HL-60/S4 (cell line): ENCODE data around the gene LSS.
"Not testable (repeated sequence)": the region's sequence is repeated elsewhere in the genome, so short reads cannot be mapped to it uniquely, and the experiment has no call there.

ENCODE experiments used
- in situ Hi-C: fragments of 300-500 bp; cut with MboI; formaldehyde crosslinking; loops from 2 replicates; pipeline ENCODE4 v1.14.3; 2022; ENCODE audit warnings: low sequenced_read_pairs

The LSS gene

DNA sequence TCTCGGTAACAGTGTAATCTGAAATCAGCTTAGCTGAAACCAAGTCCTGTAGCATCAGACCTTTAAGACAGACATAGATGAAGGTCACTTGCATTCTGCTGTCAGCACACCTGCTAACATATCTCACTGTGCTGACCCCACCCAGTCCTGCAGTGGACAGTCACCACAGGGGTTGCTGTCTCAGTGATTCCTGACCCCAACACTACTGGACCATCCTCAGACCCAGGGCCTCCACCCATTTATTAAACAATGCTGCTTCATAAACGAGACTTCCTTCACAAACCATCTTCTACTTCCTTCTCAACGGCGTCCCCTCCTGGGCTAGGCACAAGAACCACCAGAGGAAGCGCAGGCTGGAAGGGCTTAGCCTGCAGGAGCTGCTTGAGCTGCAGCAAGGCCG is 17.8 kb upstream of the LSS start:
- in situ Hi-C loops: no loop called here

DNA sequence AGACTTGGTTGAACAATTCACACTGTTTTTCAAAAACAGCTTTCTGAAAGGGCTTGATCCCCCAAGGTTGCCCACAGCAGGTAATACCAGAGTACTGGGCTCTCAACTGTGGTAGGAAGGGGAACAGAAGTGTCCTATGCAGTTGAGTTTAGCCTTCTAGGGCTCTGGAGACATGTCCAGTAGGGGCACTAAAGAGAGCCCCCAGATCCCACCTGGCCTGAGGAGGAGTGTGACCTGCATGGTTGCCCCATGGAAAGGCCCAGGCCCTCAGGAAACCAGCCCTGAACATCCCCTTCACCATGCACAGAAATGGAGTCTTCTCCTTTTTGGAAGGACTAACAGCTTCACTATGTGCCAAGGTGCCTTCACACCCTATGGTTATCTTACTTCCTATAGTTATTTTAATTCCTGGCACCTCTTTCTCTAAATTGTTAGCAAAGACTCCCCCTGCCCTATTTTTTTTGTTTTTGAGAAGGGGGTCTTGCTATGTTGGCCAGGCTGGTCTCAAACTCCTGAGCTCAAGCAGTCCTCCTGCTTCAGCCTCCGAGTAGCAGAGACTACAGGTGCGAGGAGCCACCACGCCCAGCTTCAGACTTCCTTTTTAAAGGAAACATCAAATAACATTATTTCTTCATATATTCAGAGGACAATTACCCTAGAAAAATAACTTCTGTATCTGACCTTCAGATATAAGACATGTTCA is 16.8 kb upstream of the LSS start:
- in situ Hi-C loops: no loop called here

DNA sequence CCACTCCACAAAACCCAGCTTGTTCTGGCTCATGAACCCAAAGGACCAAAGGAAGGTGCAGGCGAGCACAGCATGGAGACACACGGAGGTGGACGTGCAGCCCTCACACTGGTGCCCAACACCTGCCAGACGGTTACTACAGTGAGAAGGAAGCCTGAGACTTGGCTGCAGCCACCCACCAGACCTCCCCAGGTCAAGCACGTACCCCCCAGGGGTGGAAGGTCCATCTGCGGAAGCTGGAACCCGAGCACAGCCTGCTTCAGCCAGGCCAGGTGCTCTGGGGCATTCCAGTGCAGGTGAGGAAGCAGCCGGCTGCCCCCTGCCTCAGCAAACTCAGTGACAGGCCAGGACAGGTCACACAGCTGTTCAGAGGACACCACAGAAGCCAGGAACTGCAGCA is 16.0 kb upstream of the LSS start:
- in situ Hi-C loops: no loop called here

DNA sequence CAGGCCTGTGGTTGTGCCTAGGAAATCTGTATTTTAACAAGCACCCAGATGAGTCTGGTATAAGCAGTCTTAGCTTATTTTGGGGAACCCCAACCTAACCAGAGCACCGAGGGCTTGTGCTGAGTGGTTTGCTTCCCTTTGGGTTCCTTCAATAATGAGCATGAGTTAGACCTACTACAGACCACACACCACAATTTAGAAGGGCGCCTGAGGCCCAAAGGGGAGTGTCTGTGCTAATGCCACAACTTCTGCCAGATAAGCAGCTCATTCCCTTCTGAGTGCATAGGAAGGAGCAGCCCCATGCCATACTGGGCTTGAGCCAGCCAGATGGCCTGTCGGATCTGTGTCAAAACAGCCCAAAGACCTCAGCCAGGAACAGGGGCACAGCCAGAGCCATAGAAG is 15.4 kb upstream of the LSS start:
- in situ Hi-C loops: no loop called here

DNA sequence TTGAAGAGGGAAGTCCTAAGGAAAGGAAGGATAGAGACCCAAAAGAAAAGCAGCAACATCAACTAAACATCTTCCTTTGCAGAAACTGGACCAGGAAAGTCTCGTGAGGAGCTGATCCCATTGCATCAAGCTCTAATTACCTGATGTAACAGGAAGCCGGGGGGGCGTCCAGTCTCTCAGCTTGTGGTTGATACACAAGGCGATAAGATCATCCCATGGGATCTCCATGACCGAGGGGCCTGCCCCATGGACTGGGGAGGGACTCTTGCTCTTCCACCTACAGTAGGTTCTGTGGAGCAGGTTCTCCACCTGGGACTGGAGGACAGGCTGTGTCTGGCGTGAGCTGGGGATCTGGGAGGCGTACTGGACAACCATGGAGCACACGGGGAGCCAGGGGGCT is 14.8 kb upstream of the LSS start:
- in situ Hi-C loops: no loop called here

DNA sequence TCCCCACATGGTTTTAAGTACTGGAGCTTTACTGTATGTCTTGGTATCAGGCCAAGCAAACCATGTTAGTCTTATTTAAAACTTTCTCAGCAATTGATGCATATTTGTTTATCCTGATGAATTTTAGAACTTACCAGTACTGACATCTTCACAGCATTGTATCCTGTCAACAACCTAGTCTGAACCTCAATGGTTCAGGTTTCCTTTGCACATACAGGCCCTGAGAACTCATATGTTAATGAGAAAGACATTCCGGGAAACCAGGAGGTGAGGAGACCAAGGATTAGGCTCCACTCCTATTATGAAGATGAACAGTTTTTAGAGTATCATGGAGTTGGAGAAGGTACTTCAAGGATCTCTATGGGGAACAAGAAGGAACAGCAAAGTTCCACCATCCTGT is 13.0 kb upstream of the LSS start:
- in situ Hi-C loops: not testable (repeated sequence)

DNA sequence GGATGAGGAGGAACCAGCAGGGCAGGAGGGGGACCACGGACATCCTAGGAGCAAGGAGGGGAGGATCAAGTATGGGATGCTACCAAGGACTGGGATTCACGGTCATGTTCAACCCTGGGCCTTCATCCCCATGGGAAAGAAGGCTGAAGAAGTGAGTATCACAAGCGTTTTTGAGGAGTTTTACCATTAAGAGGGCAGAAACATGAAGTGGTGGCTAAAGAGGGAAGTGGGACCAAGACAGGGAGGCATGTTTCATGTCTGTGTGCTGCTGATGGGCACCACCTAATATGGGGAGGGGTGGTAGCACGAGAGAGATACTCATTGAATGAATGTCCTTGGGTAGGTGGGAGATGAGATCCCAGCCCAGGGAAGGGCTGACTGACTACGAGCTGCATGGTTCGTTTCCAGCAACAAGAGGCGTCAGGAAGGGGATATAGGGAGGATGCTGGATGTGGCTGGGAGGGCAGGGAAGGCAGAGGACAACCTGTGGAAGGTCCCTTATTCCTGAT is 11.3 kb upstream of the LSS start:
- in situ Hi-C loops: no loop called here

DNA sequence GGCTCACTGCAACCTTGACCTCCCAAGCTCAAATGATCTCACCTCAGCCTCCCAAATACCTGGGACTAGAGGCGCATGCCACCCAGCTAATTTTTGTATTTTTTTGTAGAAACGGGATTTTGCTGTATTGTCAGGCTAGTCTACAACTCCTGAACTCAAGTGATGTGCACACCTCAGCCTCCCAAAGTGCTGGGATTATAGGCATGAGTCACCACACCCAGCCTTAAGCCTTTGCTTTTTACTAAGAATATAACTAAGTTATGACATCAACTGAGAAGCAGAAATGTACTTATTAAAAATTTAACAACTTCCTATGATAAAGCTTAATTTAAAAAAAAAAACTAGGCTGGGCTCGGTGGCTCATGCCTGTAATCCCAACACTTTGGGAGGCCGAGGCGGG is 8.9 kb upstream of the LSS start:
- in situ Hi-C loops: no loop called here

DNA sequence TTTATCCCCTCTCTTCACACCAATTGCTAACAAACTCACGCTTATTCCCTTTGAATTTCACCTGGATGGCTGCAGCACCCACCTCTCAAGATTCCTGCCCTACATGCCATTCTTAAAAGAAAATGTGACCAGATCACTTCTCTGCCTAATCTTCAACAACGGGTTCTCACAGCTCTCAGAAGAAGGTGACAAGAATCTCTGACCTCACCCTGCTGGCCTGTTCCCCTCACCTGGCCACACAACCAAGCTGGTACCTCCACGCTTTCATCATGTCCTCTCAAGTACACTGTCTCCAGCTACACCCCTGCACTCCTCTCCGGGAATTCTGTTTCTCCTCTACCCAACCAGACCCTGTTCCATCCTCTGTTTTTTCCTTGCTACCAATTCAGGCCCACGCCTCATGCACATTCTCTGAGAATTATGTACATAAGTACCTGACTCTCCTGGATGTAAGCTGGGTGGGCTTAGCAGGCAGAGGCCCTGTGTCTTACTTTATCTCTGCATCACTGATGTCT is 5.9 kb upstream of the LSS start:
- in situ Hi-C loops: no loop called here

DNA sequence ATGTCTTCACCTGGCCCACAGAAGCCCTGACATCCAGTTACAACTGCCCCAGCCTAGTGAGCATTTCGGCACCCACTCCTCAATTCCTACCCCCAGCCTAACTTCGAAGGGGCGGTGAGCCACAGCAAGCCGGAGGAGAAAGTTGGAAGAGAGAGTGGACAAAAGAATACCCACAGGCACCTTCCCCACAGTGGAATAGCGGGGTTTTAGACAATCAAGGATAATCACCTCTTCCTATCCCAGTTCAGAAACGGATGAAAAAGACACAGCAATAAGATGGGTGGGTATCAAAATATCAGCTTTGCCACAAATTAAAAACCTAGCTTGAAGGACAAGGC is 1.3 kb upstream of the LSS start:
- in situ Hi-C loops: no loop called here

DNA sequence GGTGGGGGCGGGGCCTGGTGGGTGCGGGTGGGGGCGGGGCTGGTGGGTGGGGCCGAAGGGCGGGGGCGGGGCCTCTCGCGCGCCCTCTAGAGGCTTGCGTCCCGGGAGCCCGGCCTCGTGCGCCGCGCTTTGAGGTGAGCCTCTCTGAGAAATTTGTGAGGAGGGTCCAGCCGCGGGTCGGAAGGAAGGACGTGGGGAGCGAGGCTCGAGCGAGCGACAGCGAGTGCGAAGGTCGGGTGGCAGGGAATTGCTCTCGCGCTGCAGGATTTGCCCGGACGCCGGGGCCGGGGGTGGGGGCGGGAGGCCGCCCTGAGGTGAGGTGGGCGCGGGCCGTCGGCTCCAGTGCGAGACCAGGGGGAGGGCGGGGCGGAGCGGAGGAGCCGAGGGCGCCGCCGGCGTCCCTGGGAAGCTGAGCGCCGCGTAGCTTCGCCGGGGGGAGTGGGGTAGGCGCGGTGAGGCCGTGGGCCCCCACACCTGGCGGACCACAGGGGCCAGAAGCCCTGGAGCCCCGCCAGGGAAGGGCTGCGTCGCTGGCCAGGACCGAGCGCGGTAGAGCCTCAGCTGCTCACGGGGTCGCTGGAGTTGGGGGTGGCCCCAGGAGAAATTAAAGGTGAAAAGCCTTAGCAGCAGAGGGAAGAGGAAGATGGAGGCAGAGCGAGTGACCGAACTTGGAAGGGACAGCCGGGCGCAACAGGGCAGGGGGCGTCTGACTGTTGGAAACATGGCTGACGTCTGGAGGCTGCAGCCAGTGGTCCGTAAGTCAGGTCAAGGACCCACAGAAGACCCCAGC is 754 bp upstream of the LSS start:
- in situ Hi-C loops: no loop called here

DNA sequence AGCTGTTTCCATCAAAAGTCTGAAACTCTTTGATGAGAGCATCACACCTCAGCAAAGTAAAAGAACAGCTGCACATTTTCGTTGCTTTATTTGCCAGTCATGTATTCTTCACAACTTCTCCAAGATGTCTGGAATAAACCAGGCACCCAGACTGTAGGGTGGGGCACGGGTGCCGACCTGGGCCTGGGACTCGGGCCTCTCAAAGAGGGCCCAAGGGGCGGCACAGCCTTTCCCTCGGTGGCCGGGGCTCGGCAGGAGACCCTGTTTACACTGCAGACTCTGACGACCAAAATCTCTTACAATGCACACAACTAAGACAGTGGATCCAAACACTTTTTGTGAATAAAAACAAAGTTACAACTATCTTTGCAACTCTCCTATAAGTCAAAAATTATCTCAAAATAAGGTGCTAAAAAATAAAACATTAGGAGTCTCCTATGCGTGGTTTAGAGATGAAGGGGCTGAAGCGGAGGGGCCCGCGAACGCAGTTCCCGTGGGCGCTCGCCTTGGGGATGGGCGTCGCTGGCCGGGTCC is 696 bp downstream of the LSS start:
- in situ Hi-C loops: no loop called here

DNA sequence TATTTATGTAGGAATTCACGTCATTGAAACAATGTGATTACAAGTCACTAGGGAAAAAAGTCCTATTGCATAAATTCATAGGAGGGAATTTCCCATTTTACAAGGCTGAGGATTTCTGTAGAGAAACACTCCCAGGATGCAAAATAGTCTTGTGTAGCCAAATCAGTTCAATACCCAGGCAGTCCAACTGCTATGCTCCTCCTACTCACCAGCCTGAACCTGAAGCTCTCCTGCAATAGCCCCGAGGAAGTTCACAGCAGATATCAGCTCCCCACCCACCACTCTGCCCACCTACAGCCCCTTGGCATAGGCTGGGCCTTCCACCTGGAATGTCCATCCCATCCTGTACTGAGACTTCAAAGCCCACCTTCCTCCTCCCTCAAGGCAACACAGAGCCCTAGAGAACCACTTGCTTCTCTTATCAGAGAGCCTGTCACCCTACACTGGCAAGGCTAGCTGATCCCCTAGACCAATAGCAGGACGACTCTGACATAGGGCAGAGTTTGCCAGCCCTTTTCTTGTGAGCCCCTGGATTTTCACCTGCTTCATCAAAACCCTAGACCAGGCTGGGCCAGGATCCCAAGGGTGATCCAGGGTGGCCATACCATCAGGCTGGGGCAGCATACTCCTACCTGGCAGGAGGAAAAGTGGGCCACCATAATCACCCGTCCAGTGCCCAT is 1.5 kb downstream of the LSS start:
- in situ Hi-C loops: no loop called here

DNA sequence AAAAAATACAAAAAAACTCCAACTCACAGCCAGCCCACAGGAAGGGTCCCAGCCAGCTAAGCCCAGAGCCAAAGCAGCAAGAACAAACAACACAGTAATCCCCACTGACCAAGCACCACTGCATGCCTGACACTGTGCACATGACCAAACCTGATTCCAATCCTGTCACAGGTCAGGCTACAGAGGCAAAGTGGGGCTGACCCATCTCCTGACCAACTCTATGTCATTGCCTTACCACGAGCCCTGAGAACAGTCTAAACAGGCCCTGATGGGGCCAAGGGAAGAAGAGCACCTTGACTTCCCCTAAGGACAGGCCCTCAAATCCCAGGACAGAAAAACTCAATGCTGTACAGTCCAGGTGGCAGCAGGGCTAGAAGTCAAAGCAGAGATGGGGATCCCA is 2.4 kb downstream of the LSS start:
- in situ Hi-C loops: no loop called here

DNA sequence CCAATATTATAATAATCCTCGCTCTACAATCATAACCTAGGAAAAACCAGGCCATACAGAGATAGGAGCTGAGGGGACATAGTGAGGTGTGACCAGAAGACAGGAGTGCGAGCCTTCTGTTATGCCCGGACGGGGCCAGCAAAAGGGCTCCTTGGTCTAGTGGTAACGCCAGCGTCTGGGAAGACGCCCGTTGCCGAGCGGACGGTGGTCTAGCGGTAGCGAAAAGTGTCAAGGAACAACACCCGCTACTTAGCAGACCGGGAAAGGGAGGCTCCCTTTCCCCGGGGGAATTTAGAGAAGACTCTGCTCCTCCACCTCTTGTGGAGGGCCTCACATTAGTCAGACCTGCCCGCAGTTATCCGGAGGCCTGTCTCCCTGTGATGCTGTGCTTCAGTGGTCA is 4.9 kb downstream of the LSS start:
- in situ Hi-C loops: not testable (repeated sequence)

DNA sequence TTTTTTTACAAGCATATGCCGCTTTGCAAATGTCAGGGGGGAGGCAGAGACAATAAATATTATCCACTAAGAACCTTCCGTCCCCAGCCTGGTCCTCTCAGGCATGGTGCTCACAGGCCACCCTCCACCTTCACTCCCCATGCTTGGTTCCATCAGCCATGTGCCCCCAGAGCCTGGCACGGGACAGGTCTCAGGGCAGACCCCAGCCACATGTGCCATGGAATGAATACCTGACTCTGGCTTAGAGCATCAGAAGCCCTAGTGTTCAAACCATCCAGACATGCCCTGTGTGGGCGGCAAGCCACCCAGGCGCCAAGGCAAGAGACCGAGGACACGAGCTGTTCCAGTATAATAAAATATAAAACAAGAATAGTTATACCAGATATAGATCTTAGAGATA is 5.4 kb downstream of the LSS start:
- in situ Hi-C loops: no loop called here

DNA sequence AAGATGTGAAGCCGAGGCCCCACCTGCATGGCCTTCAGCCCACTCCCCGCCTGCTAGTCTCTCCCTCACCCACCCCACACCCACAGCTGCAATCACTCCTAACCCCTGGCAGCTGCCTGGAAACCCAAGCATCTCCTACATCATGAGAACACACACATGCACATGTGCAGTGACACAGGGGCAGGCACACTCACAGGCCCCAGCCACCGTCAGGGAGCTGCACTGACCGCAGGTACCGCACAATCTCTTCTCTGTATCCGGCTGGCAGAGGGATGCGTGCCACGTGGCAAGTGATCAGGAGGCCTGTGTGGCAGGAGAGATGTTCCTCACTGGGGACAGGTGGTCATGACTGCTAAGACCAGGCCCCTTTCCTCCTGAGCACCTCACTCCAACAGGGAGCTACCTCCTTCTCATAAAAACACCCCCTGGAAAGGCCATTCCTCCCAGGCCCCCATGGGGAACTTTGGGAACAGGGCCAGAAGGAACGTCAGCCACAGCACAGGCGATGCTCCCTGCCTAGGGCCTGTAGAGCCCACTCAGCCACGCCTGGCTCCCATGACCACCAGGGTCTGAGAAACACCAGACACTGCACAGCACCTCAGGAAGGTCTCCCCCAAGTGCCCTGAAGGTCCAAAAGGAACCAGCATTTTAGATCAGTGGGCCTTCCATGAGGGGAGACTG is 6.0 kb downstream of the LSS start:
- in situ Hi-C loops: no loop called here

DNA sequence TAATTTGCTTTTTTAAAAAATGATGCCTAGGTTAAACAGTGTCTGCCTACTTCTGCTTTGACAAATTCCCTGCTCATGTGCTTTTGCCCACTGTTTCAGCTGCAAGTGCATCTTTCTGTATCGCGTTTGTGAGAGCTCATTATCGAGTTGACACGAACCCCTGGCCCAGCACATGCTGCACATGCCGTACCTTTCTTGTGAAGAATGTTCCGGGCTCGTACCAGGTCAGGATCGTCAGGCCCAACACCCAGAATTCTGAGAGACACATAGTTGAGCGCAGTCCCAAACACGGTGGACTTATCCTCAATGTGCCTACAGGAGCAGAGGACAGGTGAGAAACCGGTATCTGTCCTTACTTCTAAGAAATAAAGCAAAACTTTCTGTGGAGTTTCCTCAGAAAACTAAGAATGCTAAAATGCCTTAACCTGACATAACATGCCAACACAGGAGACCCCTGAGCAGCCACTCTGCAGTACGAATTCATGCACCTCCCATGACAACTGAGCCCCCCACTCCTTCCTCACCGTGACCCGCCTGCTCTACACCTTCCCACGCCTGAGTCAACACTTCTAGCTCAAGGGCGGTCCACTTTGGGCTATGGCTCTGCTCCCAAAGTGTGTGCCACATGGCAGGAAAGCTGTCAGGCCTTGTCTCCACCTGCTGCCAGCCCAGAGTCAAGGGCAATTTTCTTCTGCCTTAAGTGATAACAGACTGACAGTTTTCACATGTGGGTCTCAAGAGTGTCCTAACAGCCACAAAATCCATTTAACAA is 6.7 kb downstream of the LSS start:
- in situ Hi-C loops: no loop called here

DNA sequence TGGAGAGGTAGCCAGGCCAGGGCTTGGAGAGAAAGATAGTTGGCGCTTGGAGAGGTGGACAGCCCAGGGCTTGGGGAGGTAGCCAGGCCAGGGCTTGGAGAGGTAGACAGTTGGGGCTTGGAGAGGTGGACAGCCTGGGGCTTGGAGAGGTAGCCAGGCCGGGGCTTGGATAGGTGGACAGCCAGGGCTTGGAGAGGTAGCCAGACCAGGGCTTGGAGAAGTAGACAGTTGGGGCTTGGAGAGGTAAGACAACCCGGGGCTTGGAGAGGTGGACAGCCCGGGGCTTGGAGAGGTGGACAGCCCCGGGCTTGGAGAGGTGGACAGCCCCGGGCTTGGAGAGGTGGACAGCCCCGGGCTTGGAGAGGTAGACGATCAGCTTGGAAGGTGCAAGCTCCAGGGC is 7.7 kb downstream of the LSS start:
- in situ Hi-C loops: no loop called here

DNA sequence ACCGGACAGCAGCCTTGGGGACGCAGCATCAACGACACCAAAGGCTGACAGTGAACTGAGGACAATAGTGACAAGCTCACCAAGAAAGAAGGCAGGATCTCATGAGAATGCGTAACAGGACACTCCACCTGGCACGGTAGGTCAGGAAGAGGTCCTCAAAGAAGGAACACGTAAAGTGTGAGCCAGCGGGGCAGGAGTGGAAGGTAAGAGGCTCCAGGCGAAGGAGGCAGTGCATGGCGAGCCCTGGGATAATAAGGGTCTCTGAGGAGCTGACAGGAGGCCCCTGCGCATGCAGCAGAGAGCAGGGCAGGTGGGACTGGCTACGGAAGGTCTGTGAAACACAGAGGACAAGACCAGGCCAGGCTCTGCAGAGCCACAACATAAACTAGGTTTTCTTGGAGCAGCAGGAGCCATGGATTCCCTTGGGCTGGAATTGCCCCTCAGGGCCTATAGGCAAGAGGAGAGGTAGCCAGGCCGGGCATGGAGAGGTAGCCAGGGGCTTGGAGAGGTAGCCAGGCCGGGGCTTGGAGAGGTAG is 8.2 kb downstream of the LSS start:
- in situ Hi-C loops: no loop called here
